H1 (cell line): ENCODE data around the gene COPS6. TPM values are rescaled to one million over a fixed set of nuclear protein-coding genes. Genes with fewer than 3 reads are reported as not detected.

Experiments used
- CHD7 ChIP-seq: fragments of 300-600 bp; sonication (generic); IDR thresholded peaks from 2 replicates; pipeline ENCODE4 v1.7.1; 2012; ENCODE audit warnings: low read length, moderate library complexity, mild to moderate bottlenecking, inconsistent platforms; ENCODE audit not compliant: insufficient replicate concordance
- EP300 ChIP-seq, 2 experiments: IDR thresholded peaks; 1 replicate in 1 of 2; 2 replicates in 1 of 2; pipeline ENCODE4 v1.6.1; 2011 to 2012; ENCODE audit warnings: low read depth in 2 of 2, low read length in 2 of 2, mild to moderate bottlenecking in 2 of 2, borderline replicate concordance in 1 of 2, inconsistent platforms in 1 of 2, moderate library complexity in 1 of 2
- polyA plus RNA-seq, 7 experiments: library from polyadenylated mRNA; depleted of rRNA in 3 of 7; stranded (reverse) in 5 of 7; unstranded in 2 of 7; fragments of >200 nt in 5 of 7; fragments of 200-250 nt in 2 of 7; gene quantifications; 1 replicate in 5 of 7; 2 replicates in 1 of 7; 4 replicates in 1 of 7; pipeline versions ENCODE4 v1.2.1 to v1.2.3, GENCODE V29; 2011 to 2013; ENCODE audit warnings: missing spikeins in 2 of 7, mixed read lengths in 2 of 7
- total RNA-seq: library from RNA; stranded (reverse); fragmentation: NEBNext Ultra II Directional; extraction: Animal tissue kit (Norgen Biotek cat#: 25700); gene quantifications from 2 replicates; pipeline ENCODE4 v1.2.1, GENCODE V29; 2021

The COPS6 gene
- total and polyA plus RNA-seq, 2 of the 8 experiments (the other 6 are each of a cell fraction or from before 2014, with no cell fraction given): 127 to 225 TPM

GRCh38 chr7:100128637-100128963, 39.8 kb downstream of the COPS6 start (continued):
- TF ChIP-seq CHD7 (no peak), EP300 (IDR thresholded peaks at IDR 0.05; ENCODE audit: borderline replicate concordance in 1 of 2, low read depth in 2 of 2, low read length in 2 of 2) (no peak)
